ENCODE measurements around the gene CCDC89.
A peak's percentile ranks its signal among the peaks of the same experiment; 100 is the strongest.

CCDC89 gene

DNA sequence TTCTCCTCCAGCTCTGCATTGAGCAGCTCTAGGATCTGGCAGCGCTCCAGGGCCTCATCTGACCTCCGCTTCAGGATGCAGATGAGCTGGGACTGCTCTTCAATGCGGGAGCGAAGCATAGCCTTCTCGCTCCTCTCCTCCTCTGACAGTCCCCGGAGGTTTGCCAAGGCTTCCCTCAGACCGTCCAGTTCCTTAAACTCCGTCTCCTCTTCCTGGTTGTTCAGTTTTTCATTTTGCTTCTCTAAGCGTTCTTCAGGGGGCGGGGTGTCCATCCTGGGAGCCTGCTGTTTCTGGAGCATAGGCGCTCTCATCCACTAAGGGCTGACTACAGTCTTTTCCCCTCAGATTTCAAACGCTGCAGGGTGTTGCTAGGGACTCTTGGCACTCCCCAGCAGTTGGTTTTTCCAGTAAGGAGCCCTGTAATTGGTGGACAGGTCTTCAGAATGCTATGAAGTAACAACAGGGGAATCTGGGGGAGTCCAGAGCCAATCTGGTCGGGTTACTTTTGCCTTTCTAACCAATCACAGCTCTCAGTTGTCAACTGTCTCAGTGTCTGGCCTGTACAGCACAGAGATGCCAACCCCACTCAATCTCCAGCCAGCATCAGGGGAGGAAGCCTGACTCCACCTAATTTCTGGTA is at the start of gene CCDC89:
Gene CCDC89 (minus strand): TSS at position 376 of the 640 bp plus-strand sequence. CDS start 65 bp downstream, at position 311.
- ATAC-seq: no peak

DNA sequence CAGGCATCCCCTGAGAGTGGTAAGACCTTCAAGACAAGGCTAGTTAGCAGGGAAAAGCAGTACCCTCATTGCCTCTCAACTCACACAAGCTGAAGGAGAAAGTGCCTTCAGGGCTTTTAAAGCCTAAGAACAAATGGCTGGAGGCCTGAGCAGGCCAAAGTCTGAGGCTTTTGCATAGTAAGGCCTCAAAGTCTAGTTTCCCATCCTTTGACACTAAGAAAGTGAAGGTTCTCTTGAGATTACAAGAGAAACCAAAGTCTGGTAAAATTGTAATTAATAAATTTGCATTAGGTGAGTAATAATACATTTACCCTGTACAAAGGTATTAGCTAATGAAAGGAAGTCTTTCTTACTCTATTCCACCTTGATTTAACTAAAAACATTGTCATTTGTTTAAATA is 47.0 kb upstream of the CCDC89 start:
- ATAC-seq: no peak

DNA sequence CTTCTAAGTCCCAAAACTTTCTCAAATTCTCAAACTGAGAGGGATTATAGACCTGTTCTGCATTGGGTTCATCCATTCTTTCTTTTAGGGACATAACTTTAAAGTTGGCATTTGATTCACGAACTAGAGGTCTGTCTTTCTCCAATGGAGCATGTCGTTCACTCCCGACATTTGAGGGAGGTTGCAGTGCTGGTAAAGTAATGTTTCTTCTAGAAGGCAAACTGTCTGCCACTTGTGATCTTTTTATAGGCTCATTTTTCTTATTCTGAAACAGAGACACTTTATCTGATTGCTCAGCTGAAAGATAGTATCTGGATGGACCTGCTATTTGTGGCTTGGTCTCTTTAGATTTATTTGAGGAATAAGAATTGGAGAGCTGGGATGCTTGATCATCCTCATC is 40.4 kb upstream of the CCDC89 start:
- ATAC-seq: no peak

DNA sequence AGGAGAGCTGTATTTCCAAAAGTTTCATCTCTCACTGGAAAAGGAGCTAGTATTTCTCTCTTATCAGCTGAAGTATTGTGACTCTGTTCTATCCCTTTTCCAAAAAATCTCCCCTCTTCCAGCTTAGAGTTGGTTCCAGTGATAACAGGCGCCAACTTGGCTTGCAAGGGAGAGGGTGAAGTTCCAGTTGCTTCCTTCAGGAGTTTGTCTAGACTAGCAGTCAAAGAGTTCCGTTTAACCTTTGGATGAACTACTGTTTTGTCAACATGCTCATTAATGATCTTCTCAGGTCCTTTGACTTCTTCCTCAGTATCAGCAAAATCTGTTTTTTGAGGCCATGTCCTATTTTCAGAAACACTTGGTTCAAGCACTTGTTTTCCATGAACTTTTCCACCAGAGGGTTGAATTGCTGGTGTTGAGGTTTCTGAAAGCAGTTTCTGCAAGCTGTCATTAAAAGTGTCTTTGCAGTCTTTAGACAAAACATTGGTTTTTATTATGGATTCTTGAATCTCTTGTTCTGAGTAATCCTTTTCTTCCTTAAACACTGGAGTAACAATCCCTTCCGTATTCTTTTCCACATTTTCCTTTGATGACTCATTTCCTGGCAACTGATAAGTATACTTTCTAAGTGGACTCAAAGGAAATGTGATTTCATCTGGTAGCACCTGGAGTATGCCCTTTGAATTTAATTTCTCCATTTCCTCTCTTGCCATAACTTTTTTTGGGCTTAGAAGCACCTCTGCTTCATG is 39.7 kb upstream of the CCDC89 start:
- ATAC-seq: no peak

DNA sequence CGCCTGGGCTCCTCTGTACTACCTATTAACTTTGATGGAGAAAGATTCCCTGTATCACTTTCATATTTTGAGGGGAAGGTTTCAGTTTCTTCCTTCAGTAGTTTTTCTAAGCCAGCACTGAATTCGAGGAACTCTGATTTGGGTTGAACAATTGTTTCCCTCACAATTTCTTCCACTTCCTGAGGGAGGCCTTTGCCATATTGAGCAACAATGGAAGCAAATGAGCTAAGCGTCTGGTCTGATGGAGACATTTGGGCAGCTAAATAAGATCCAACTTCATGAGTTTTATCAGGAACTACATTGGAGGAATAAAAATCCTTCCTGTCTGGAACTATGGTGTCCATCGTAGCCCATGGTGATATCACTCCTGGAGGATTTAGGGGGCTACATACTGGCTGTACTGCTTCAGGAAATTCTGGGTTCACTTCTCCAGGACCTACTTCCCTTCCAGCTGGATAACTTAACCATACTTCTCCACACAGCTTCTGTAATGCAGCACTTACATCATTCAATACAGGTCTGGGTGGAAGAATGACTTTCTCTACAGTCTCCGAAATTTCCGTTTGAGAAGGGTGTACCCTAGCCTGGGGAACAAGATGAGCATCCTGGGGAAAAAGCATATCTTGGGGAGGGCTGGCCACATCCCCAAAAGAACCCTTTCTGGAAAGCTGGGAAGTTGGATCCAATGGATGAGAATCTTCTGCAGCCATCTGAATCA is 38.9 kb upstream of the CCDC89 start:
- ATAC-seq: no peak

DNA sequence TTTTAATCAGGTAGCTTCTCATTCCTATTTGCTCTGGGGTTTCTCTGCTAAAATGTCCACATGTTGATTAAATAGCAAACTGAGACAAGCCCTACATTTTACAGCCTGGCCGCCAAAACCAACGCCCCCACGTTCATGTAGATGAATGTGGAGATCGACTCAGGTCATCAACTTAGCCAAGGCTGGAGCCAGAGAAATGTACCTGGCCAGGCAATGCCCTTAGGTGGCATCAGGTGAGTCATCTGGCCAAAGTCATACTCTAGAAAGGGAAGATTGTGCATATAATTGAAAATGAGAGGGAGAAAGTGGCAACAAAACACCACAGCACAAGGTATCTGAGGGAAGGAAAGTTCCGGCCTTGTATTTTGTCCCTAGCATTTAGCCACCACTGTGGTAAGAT is 37.1 kb upstream of the CCDC89 start:
- no peak for ATAC-seq

DNA sequence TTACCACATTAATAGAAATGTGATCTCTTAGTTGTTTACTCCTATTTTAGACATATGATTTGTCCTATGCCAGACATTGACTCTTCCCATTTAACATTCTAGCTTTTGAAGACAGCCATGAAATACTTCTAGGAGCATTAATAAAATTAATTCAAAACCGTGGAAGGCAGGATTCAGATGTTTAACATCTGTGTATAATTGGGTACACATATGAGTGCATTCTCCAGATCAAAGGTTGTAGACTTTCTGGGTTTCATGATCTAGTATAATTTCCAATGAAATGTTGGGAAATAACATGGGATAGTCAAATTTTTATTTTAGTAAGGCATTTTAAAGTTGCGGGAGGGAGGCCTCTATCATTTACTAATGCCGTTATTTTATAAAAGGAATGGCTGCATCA is 35.2 kb upstream of the CCDC89 start:
- ATAC-seq: no peak

DNA sequence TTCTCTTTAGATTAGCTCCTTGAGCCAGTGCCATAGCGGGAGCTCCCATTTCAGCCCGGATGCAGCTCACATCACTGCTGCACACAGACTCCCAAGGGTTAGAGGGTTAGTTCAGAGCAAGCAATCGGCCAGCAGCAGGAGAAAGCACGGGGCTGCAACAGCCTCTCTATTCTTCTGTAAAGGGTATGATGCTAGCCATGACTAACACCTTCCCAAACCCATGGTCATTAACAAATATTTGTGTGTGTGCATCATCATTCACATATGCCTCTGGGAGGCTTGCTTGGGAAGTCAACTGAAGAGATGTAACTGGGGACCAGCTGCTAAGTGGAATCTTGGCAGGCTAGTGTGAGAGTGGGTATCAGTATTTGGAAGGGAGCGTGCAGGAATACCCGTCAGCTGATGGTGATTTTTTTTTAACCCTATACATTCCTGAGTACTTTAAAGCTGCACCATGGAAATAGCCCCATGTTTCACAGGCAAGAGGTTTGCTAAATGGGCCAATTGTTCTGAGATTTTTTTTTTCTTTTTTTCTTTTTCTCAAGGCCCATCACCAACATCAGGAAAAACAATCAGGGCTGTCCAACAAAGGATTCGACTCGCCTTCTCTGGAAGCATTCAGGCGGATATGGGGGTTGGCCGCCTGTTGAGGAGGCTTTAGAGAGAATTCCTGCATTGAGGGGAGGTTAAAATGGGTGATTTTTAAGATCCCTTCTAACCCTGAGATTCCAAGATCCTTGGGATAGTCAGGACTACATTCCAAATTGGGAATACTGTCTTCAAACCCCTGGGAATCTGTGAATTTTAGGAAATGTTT is 33.2 kb upstream of the CCDC89 start:
- no peak for ATAC-seq

DNA sequence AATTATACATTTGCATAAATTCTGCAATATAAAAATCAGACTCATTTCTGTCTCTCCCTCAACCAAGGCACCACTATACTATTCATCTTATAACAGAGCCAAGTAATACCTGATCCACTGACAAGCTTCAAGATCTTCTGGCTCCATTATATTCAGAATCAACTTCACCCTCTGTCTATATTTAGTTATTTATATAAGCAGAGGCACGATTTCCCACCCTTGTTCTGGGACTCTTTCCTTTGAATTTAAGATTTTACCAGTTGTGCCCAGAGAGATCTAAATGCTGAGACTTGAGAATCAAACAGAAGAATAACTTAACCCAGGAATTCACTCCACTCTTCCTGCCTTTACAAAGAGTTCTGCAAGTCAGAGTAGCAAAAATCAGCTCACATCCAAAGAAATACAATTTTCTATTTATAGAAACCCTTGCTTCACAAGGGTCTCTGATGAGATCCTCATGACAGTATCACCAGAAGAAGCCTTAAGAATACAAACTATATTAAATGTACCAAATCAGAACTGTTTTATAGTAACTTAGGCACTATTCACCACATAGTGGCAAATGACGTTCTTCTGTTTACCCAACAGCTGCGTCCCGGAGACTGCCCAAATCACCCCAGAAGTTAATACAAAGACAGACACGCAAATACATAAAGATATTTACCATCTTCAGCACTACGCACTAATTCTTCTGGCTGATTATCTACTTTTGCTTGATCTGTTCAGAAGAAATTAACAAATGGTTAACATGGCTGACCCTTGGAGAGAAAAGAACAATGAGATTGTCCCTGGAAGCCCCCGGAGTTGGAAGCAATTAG is 32.3 kb upstream of the CCDC89 start:
- no peak for ATAC-seq

DNA sequence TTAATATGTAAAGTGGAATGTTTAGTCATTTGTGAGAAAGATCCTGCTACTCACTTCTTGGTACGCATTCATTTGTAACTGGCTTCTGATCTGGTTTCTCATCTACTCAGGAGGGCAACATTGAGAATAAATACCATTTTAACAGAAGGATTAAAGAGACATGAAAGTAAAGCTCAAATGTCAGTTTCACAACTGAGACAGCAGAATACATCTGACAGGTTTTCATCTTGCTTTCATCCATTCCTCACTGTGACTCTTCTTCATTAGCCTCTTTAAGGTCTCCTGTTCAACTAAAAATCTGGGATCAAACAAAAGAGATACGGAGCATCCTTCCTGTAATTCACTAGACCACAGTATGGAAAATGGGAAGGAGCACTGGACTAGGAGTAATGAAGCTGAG is 31.4 kb upstream of the CCDC89 start:
- ATAC-seq: peak; percentile 25 to 62

DNA sequence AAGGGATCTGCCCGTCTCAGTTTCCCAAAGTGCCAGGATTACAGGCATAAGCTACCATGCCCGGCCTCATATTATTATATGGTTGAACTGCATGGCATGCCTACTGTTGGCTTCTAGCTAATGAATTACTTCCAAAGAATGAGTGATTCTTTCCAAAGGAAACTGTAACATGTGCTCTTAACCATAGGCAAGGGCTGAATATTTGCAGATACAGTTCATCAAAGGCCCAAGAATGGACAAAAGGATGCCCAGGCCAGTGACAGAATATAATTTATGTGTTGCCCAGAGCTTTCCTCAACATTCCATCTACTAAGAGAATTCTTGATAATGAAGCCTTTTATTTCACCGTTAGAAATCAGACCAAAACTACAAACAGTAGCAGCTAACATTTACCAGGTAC is 27.0 kb upstream of the CCDC89 start:
- no peak for ATAC-seq

DNA sequence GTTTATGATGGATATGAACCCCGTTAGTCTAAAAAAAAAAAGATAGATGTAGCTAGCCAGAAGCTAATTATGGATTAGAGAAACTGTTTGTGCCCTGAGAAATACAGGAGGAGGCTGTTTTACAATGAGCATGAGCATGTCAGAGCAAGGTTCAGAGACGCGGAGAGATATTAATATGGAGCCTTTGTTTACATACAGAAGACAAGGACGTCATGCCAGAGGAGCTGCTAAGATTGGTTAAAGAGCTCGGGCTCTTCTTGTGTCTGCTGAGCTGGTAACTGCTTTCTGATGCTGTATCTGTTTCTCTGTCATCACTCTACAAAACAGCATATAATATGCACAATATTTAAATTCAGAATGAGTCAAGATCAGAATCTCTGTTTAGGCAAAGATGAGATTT is 24.9 kb upstream of the CCDC89 start:
- no peak for ATAC-seq

DNA sequence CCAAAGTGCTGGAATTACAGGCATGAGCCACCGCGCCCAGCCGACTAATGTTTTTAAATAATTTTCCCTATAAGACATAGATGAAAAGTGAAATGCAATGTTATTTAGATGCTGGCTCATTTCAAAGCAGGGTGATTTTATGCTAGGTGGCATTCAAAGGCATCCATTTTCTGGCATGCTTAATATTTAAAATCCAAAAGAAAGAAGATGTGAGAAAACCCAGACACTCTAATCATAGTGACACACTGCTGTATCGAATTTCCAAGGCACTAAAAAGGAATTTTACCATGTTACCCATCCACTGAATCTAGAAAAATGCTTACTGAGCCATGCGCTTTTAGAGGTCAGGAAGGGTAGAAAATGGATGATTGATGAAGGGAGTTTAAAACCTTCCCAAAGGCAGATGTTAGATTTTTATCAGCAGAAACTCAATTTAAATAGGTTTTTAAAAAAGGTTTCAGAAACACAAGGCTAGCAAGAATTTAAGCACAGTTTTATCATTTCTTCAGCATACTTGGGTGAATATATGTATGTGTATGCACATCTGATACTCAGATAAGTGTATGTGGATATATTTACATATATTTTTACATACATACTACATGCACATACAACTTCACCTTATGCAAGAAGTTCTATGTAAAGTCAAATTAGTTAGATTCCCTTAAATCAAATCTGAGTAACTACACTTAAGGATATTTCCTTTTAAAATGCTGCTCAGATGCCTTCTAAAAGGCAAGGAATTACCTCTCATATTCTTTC is 24.1 kb upstream of the CCDC89 start:
- no peak for ATAC-seq

DNA sequence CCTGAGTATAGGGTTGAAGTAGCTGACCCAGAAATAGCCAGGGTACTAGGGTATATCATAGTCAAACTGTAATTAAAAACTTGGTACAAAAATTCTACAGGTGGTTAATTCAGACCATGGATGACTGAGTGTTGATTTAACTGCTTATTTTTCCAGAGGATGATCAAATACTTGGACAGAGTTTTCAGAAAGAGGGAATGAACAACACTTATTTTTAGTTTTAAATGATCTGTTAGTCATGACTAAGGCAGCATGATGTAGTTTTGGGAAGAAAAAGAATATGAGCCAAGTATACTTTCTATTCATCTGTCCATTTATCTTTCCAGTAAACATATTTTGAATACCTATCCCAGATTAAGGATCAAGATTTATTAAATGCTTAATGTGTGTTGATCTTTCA is 19.8 kb upstream of the CCDC89 start:
- ATAC-seq: no peak

DNA sequence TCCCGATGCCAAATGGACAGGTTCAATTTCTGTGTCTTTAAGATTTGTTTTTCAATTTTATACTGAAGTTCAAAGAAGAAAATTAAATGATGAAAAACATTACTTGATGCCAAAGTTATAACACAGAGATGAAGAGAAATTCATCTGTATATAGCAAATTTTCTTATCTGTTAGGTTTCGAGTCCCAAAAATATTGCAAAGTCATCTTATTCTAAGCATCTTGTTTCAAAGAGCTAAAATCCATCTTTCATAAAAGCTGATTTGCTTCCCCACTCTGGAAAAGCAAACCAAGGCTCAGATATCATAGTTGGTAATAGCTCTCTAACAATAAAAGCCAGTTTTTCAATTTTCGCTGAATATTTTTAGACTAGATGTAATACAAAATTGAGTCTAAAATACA is 19.0 kb upstream of the CCDC89 start:
- ATAC-seq: no peak

DNA sequence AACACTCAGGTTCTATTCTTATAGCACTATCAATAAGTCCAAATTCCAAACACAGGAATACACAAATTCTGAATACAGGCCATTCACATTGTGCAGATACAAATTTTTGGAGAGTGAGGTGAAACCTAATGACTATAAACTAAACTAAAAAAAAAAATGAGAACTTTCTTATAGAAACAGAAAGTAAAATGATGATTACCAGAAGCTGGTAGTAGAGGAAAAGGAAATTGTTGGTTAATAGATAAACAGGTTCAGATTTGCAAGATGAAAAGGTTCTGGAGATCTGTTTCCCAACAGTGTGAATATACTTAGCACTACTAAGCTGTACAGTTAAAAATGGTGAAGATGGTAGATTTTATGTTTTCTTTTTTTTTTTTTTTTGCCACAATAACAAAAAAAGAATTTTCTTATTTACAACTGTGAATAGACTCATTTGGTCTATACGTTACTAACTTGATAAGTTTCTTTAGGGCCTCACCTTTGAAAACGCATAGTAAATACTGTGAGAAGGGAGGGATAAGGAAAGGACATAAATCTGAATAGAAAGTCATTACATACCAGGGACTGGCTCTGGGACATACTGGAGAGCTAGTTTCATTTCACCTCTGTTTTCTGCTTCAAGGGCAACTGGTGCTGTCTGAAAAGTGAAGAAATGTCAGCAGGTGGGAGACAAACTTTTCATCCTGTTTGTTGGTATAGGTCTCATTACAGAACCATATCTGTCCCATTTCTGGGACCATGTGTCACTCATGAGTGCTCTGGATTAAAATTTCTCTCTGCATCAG is 14.2 kb upstream of the CCDC89 start:
- ATAC-seq: peak; percentile 55 to 58

DNA sequence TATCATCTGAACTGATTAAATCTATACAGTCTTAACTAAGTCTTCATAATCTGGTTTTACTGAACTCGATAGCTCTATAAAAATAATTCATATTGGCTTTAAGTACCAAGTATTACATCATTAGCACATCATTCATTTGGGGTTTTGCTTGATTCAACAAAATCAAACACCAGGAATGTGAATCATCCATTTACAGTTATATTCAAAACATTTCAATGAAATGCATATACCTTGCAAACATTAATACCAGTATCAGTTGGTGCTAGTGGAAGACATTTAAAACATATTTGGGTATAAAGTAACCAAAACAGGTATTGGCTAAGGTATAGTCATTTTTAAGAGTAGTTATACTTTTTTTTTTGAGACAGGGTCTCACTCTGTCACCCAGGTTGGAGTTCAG is 12.2 kb upstream of the CCDC89 start:
- peak; percentile 47 to 63 for ATAC-seq

DNA sequence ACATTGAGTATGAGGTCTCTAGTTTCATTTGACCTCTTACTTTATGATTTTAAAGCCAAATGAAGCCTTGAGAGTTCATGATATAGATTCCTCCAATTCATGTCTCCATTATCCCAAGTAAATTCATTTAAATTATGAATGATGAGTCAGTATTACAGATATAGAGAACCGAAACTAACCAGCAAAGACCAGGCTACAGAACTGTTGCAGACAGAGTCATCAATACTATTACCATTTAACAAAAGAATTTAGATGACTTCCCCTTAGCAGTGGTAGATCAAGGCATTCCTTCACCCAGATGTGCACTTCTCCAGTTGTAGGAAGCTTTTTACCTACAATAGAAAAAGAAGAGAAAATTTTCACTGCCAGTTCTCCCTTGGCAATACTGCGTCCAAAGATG is 11.8 kb upstream of the CCDC89 start:
- ATAC-seq: peak; percentile 39 to 46

DNA sequence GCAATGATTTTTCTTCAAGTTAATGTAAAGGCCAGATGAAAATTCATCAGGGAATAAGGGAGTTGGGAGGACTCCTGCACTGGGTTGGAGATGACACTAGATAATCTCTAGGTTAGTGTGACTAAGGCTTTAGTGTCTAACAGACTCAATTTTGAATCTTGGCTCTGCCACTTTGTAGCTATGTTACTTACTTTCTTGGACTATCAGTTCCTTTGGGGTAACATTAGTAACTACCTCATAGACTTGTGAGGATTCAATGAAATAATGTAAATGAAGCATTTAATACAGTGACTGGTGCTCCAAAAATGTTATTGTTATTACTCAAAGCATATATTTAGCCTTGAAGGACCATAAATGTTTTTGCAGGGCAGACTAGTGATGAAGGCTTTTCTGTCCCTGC is 9.6 kb upstream of the CCDC89 start:
- ATAC-seq: no peak

DNA sequence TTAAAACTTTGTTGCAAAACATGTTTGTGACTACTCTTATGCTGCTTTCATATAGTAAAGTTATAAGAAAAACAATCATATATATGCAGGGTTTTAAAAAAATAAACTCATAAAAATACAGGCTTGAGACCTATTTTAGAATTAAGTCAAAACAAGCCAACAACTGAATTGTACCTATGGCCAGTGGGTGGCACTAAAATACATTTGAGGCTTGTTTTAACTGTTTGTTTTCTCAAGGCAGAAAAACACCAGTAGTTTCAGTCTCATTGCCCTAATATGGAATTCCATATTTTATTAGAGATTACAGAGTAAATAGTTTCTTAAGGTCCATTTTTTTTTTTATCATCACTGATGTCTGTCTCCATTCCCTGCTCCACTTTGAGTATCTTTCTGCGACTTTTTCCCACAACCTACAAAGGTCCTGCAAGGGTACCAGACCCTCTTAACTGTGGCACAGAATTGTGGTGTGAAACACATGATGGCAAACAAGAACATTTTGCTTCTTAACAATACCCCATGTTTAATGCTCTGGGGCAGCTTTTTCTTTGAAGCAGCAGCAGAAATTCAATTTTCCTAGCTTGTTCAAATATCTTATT is 8.5 kb upstream of the CCDC89 start:
- no peak for ATAC-seq

Data from activated CD4-positive, CD25-positive, alpha-beta regulatory T cell treated with anti-CD3 and anti-CD28 coated beads, Interleukin-2, amount 50 U/mL, for 24 hours (primary cell).